ENCODE data around the gene ASPSCR1. TPM values are rescaled to one million over a fixed set of nuclear protein-coding genes. Genes with fewer than 3 reads are reported as not detected.

The ASPSCR1 gene
- total and polyA plus RNA-seq, 8 donors = 12.2 to 78.8 (median 17.8) TPM

- H3K4me1 ChIP-seq = peaks cover 1 to 7% (median 3%) of the 10 kb centered on the region in 3 donors
- no peak for ATAC-seq
- DNase-seq = peak in 1 of 6 donors; percentile 54
- H3K9me3 ChIP-seq = no peaks in the 10 kb centered on the region
- peaks cover 0 to 5% (median 3%) of the 10 kb centered on the region in 4 donors for H3K27me3 ChIP-seq
- intact Hi-C loops (cut with DNase I) = loop anchor here in 1 of 3 donors (10.0 kb wide), 1 partner anchor 60 kb away; no protein-coding TSS in a partner anchor
- no peak overlapping the region for H3K4me3 ChIP-seq
- no peak overlapping the region for H3K27ac ChIP-seq
- TF ChIP-seq CTCF (IDR thresholded peaks at IDR 0.05) = no peak
- FAIRE-seq = no peak
- H3K36me3 ChIP-seq = no peaks in the 10 kb centered on the region
- WGBS, 2 donors = 89% methylated on average over 25 to 26 of the region's 26 CpGs
Observed at GRCh38 chr17:81955058-81955681, 22.3 kb upstream of the ASPSCR1 start.

- Histone ChIP-seq H3K36me3 (no peaks in the 10 kb centered on the region), H3K4me1 (peaks cover 5 to 11% (median 5%) of the 10 kb centered on the region in 3 donors), H3K27me3 (peaks cover 0 to 9% (median 5%) of the 10 kb centered on the region in 4 donors), H3K4me3 (no peak overlapping the region), H3K9me3 (no peaks in the 10 kb centered on the region), H3K27ac (no peak overlapping the region)
- TF ChIP-seq CTCF (IDR thresholded peaks at IDR 0.05) = no peak
- intact Hi-C loops (cut with DNase I) = loop anchor here in 1 of 3 donors (10.0 kb wide), 1 partner anchor 59 kb away; no protein-coding TSS in a partner anchor
- FAIRE-seq (no peak), ATAC-seq (no peak), DNase-seq (peak in 1 of 6 donors; percentile 26)
- WGBS, 2 donors = 60 to 69% methylated on average over 11 to 13 of the region's 13 CpGs
Observed at GRCh38 chr17:81955756-81956544, 21.5 kb upstream of the ASPSCR1 start.

- 83 to 85% methylated on average over 45 of the region's 45 CpGs for WGBS, 2 donors
- Histone ChIP-seq H3K9me3 (no peaks in the 10 kb centered on the region), H3K27ac (no peak overlapping the region), H3K4me1 (peaks cover 5 to 11% (median 5%) of the 10 kb centered on the region in 3 donors), H3K27me3 (peaks cover 0 to 9% (median 5%) of the 10 kb centered on the region in 4 donors), H3K36me3 (no peaks in the 10 kb centered on the region), H3K4me3 (no peak overlapping the region)
- FAIRE-seq (no peak), DNase-seq (peak in 1 of 6 donors; percentile 63), ATAC-seq (no peak)
- TF ChIP-seq CTCF (IDR thresholded peaks at IDR 0.05) = no peak
- intact Hi-C loops (cut with DNase I) = loop anchor here in 1 of 3 donors (10.0 kb wide), 1 partner anchor 58 kb away; no protein-coding TSS in a partner anchor
Observed at GRCh38 chr17:81956607-81957589, 20.5 kb upstream of the ASPSCR1 start.

- Histone ChIP-seq H3K27ac (no peak overlapping the region), H3K4me1 (peaks cover 5 to 11% (median 5%) of the 10 kb centered on the region in 3 donors), H3K4me3 (no peak overlapping the region), H3K27me3 (peaks cover 0 to 9% (median 5%) of the 10 kb centered on the region in 4 donors), H3K9me3 (no peaks in the 10 kb centered on the region), H3K36me3 (no peaks in the 10 kb centered on the region)
- DNase-seq (no peak), ATAC-seq (no peak), FAIRE-seq (no peak)
- WGBS, 2 donors = 76 to 85% methylated on average over 19 of the region's 19 CpGs
- intact Hi-C loops (cut with DNase I) = loop anchor here in 1 of 3 donors (10.0 kb wide), 1 partner anchor 57 kb away; no protein-coding TSS in a partner anchor
- TF ChIP-seq CTCF (IDR thresholded peaks at IDR 0.05) = no peak
Observed at GRCh38 chr17:81957691-81958432, 19.6 kb upstream of the ASPSCR1 start.
